B cell (primary cell): ENCODE results near the gene TLNRD1. TPM values are rescaled to one million over a fixed set of nuclear protein-coding genes. Genes with fewer than 3 reads are reported as not detected.

Experiments used
- ATAC-seq: fragments of 200-7000 bp; cut with Tn5 transposase; one replicate; pipeline ENCODE4 v1.10.0; 2021; ENCODE audit warnings: low read depth, mild to moderate bottlenecking, moderate number of reproducible peaks, moderate library complexity
- CTCF ChIA-PET: fragments of 350-600 bp; sonication (Branson Sonifier 250); formaldehyde crosslinking; loops from one replicate; lab custom pipeline; 2021; ENCODE audit warnings: antibody characterized with exemption, inconsistent platforms; lab: Charles Lee
- POLR2A ChIA-PET: fragments of 350-600 bp; sonication (Branson Sonifier 250); formaldehyde crosslinking; loops from one replicate; lab custom pipeline; 2021; ENCODE audit warnings: antibody characterized with exemption; lab: Charles Lee
- DNase-seq: peaks from one replicate; pipeline ENCODE4 v3.0.0; 2013
- H2AFZ ChIP-seq: 2 replicates; pipeline ENCODE4 v1.6.1; 2012; ENCODE audit warnings: mild to moderate bottlenecking, low read depth, low read length; ENCODE audit not compliant: insufficient read depth, poor library complexity, severe bottlenecking
- H3K27ac ChIP-seq, 2 donors: 1 replicate in 1 of 2; 2 replicates in 1 of 2; pipeline ENCODE4 v1.5.1; 2012 to 2013; ENCODE audit warnings: low read length in 2 of 2, mild to moderate bottlenecking in 2 of 2, moderate library complexity in 1 of 2
- H3K27me3 ChIP-seq, 4 experiments: fragments of 200-600 bp in 1 of 4; sonication (generic) in 1 of 4; replicated peaks in 1 of 4; 1 replicate in 2 of 4; 2 replicates in 2 of 4; pipeline versions ENCODE4 v1.6.1 to v1.7.0; 2013 to 2016; ENCODE audit warnings: low read length in 3 of 4, mild to moderate bottlenecking in 2 of 4, mixed read lengths in 1 of 4, moderate library complexity in 1 of 4; ENCODE audit not compliant: insufficient read depth in 4 of 4, control insufficient read depth in 3 of 4; ENCODE audit errors: control extremely low read depth in 1 of 4
- H3K36me3 ChIP-seq, 2 experiments: replicated peaks in 1 of 2; 1 replicate in 1 of 2; 2 replicates in 1 of 2; pipeline versions ENCODE4 v1.6.1 to v1.7.1; 2013; ENCODE audit warnings: low read length in 1 of 2; ENCODE audit not compliant: insufficient read depth in 2 of 2, control insufficient read depth in 1 of 2; ENCODE audit errors: control extremely low read depth in 1 of 2, extremely low read depth in 1 of 2
- H3K4me1 ChIP-seq, 2 donors: fragments of 200-600 bp in 1 of 2; sonication (generic) in 1 of 2; 1 replicate in 1 of 2; 2 replicates in 1 of 2; pipeline versions ENCODE4 v1.5.1 to v1.6.1; 2013 to 2017; ENCODE audit warnings: low read length in 2 of 2; ENCODE audit not compliant: control insufficient read depth in 2 of 2, insufficient read depth in 2 of 2
- H3K4me2 ChIP-seq: replicated peaks from 2 replicates; pipeline ENCODE3; 2012; ENCODE audit warnings: mild to moderate bottlenecking, low read depth, low read length; ENCODE audit not compliant: poor library complexity, severe bottlenecking
- H3K4me3 ChIP-seq, 5 experiments: fragments of 200-600 bp in 1 of 5; sonication (generic) in 1 of 5; 1 replicate in 3 of 5; 2 replicates in 2 of 5; pipeline versions ENCODE4 v1.5.1 to v1.7.0; 2011 to 2016; ENCODE audit warnings: low read length in 4 of 5, mild to moderate bottlenecking in 4 of 5, low read depth in 2 of 5, control low read depth in 1 of 5, moderate library complexity in 1 of 5; ENCODE audit not compliant: insufficient read depth in 1 of 5; ENCODE audit errors: control extremely low read depth in 1 of 5, extremely low read depth in 1 of 5
- H3K79me2 ChIP-seq: fragments of 200-600 bp; sonication (generic); one replicate; pipeline ENCODE4 v1.6.0; 2016; ENCODE audit warnings: low read length; ENCODE audit not compliant: control insufficient read depth, insufficient read depth
- H3K9ac ChIP-seq: fragments of 200-600 bp; sonication (generic); 2 replicates; pipeline ENCODE4 v1.6.1; 2017; ENCODE audit warnings: mild to moderate bottlenecking, low read length, moderate library complexity
- H3K9me3 ChIP-seq, 3 donors: one replicate each; pipeline versions ENCODE4 v1.6.1 to v1.7.1; 2013; ENCODE audit warnings: low read length in 2 of 3; ENCODE audit not compliant: control insufficient read depth in 2 of 3, insufficient read depth in 1 of 3; ENCODE audit errors: control extremely low read depth in 1 of 3
- H4K20me1 ChIP-seq: 2 replicates; pipeline ENCODE4 v1.6.0; 2012; ENCODE audit warnings: mild to moderate bottlenecking, low read length; ENCODE audit not compliant: insufficient read depth, control insufficient read depth, poor library complexity, severe bottlenecking
- H3K27ac Mint-ChIP-seq: one replicate; pipeline ENCODE4 v1.8.0; 2021; ENCODE audit warnings: mixed read lengths
- H3K27me3 Mint-ChIP-seq: one replicate; pipeline ENCODE4 v1.8.0; 2021; ENCODE audit warnings: mixed read lengths
- H3K4me1 Mint-ChIP-seq: one replicate; pipeline ENCODE4 v1.8.0; 2021; ENCODE audit warnings: mixed read lengths
- H3K4me3 Mint-ChIP-seq: one replicate; pipeline ENCODE4 v1.8.0; 2021; ENCODE audit warnings: mixed read lengths
- H3K9me3 Mint-ChIP-seq: one replicate; pipeline ENCODE4 v1.8.0; 2022; ENCODE audit warnings: mixed read lengths; ENCODE audit not compliant: insufficient read depth
- EZH2 ChIP-seq: IDR thresholded peaks from 2 replicates; pipeline ENCODE4 v1.6.1; 2012; ENCODE audit warnings: borderline replicate concordance, low read depth, mild to moderate bottlenecking, moderate library complexity, low read length; ENCODE audit not compliant: insufficient read depth, poor library complexity, severe bottlenecking
- WGBS: methylation state at CpG from one replicate; pipeline ENCODE4 v1.1.5; 2013; ENCODE audit warnings: missing lambda C conversion rate; ENCODE audit not compliant: insufficient coverage; 5-methylcytosine and 5-hydroxymethylcytosine counted together
- intact Hi-C: fragments of 100-400 bp; cut with micrococcal nuclease; formaldehyde crosslinking; loops from one replicate; pipeline ENCODE4 v1.10.0; 2022
- polyA plus RNA-seq: library from polyadenylated mRNA; depleted of rRNA; stranded (reverse); fragments of >200 nt; gene quantifications from 2 replicates; pipeline ENCODE4 v1.2.3, GENCODE V29; 2012
- total RNA-seq, 2 donors: library from RNA; stranded (reverse); fragments of 120-200 nt in 1 of 2; gene quantifications; 1 replicate in 1 of 2; 2 replicates in 1 of 2; pipeline versions ENCODE4 v1.2.3 to v1.2.4, GENCODE V29; 2013 to 2022
- TF ChIP-seq, protein P1 (sequence below): fragments of 200-600 bp; IDR thresholded peaks from one replicate; pipeline ENCODE4 v1.8.0; 2022; ENCODE audit warnings: antibody characterized with exemption, mild to moderate bottlenecking

The TLNRD1 gene
- total and polyA plus RNA-seq, 2 donors (not counting 1 experiment from before 2014, with no cell fraction given), result 11.4 to 26.7 TPM

DNA sequence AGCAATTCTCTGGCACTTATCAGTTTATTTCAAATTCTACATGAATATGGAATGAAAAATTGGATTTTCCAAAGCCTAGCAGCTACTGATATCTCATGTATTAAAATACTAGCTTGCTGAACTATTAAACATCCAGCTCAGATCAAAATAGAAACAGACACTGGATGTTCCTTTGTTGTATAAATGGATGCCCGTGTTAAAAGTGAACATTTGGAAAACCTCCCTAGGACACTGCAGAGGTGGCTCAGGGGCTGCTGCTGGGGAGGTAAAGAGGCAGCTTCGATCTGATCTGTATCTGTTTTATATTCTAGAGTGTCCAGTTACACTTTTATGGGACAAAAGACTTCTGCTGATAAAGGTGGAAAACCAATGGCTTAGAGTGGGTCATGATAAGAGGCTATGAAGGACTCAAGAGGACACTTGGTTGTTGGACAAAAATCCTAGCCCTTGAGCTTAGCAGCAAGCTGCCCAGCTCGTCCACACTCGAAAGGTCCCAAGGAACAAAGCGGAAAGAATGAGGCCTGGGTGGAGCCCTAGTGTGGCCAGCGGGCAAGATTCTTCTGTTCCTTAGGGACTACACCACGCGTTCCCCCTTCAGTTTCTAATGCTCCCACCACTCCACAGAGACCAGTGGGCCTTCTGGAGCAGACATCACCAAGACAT lies 21.1 kb upstream of the TLNRD1 start:
- Histone ChIP-seq H3K4me2 (no peak overlapping the region), H3K4me3 (no peak overlapping the region), H3K79me2 (peaks cover 64% of the 10 kb centered on the region), H3K9ac (no peak overlapping the region), H3K27me3 (no peaks in the 10 kb centered on the region), H3K4me1 (peaks cover 11 to 15% of the 10 kb centered on the region in 2 donors), H3K9me3 (no peaks in the 10 kb centered on the region), H3K36me3 (peaks cover 3 to 36% of the 10 kb centered on the region in 2 experiments), H4K20me1 (peaks cover 17% of the 10 kb centered on the region), H2AFZ (no peak overlapping the region), H3K27ac (no peak overlapping the region)
- DNase-seq (no peak), ATAC-seq (no peak)
- no peaks in the 10 kb centered on the region for H3K9me3 Mint-ChIP-seq
- H3K27me3 Mint-ChIP-seq, result no peaks in the 10 kb centered on the region
- 93% methylated on average over 5 of the region's 8 CpGs for WGBS
- TF ChIP-seq, protein P1, sequence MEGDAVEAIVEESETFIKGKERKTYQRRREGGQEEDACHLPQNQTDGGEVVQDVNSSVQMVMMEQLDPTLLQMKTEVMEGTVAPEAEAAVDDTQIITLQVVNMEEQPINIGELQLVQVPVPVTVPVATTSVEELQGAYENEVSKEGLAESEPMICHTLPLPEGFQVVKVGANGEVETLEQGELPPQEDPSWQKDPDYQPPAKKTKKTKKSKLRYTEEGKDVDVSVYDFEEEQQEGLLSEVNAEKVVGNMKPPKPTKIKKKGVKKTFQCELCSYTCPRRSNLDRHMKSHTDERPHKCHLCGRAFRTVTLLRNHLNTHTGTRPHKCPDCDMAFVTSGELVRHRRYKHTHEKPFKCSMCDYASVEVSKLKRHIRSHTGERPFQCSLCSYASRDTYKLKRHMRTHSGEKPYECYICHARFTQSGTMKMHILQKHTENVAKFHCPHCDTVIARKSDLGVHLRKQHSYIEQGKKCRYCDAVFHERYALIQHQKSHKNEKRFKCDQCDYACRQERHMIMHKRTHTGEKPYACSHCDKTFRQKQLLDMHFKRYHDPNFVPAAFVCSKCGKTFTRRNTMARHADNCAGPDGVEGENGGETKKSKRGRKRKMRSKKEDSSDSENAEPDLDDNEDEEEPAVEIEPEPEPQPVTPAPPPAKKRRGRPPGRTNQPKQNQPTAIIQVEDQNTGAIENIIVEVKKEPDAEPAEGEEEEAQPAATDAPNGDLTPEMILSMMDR, result no peak
- no peak for TF ChIP-seq EZH2
- H3K27ac Mint-ChIP-seq, result no peak overlapping the region
- peaks cover 41% of the 10 kb centered on the region for H3K4me1 Mint-ChIP-seq
- POLR2A ChIA-PET, result no interaction called here
- no peak overlapping the region for H3K4me3 Mint-ChIP-seq
- intact Hi-C loops, result no loop called here
- CTCF ChIA-PET, result interaction anchor here (0.8 to 2.4 kb wide), 6 partner anchors 10 to 287 kb away, joined by 3 to 18 read pairs (median 4); partner anchors contain the start of gene TLNRD1

DNA sequence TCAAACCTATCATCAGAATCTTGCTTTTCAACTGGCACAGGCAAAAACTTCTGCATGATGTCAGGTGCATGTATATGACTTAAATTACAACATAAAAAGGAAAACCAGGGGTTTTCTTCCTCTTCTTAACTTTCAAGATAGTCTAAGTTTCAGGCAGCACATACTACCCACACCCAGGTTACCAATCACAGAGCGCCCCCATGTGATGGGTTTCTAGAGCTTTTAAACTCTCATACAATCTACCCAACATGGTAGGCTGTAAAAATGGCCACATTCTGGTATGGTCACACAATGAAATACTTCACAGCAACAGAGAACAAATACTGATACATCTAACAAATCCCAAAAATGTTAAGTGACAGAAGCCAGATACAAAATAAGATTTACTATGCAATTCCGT lies 18.5 kb upstream of the TLNRD1 start:
- intact Hi-C loops, result no loop called here
- TF ChIP-seq, protein P1, result no peak
- no peak for TF ChIP-seq EZH2
- no peak for DNase-seq
- H3K27ac Mint-ChIP-seq, result no peak overlapping the region
- peaks cover 52% of the 10 kb centered on the region for H3K4me1 Mint-ChIP-seq
- Histone ChIP-seq H3K9me3 (no peaks in the 10 kb centered on the region), H3K4me1 (peaks cover 24 to 27% of the 10 kb centered on the region in 2 donors), H3K4me3 (no peak overlapping the region), H2AFZ (no peak overlapping the region), H3K79me2 (peaks cover 66% of the 10 kb centered on the region), H3K4me2 (no peak overlapping the region), H4K20me1 (peaks cover 13% of the 10 kb centered on the region), H3K36me3 (peaks cover 3 to 38% of the 10 kb centered on the region in 2 experiments), H3K27me3 (no peaks in the 10 kb centered on the region), H3K27ac (no peak overlapping the region), H3K9ac (no peak overlapping the region)
- H3K9me3 Mint-ChIP-seq, result no peaks in the 10 kb centered on the region
- no peaks in the 10 kb centered on the region for H3K27me3 Mint-ChIP-seq
- CTCF ChIA-PET, result no interaction called here
- ATAC-seq, result no peak
- no peak overlapping the region for H3K4me3 Mint-ChIP-seq
- WGBS, result no CpG with 5 or more reads among the region's 2 CpGs
- POLR2A ChIA-PET, result no interaction called here
